HepG2 (cell line): ENCODE results near the gene SIAH2. TPM values are rescaled to one million over a fixed set of nuclear protein-coding genes. Genes with fewer than 3 reads are reported as not detected.

ENCODE experiments used
- ELF1 ChIP-seq: sonication (generic); formaldehyde crosslinking; IDR thresholded peaks from 2 replicates; pipeline ENCODE4 v1.4.0; 2020; ENCODE audit warnings: missing genetic modification reagents
- HBP1 ChIP-seq: IDR thresholded peaks from 2 replicates; pipeline ENCODE4 v1.6.1; 2016; ENCODE audit warnings: low read depth, control low read depth
- HOXA9 ChIP-seq: sonication (generic); formaldehyde crosslinking; IDR thresholded peaks from 2 replicates; pipeline ENCODE4 v1.8.1; 2022; ENCODE audit warnings: missing genetic modification reagents, mild to moderate bottlenecking, moderate library complexity, borderline replicate concordance
- MAZ ChIP-seq, 2 experiments: sonication (generic) in 1 of 2; formaldehyde crosslinking in 1 of 2; IDR thresholded peaks; 2 replicates each; pipeline versions ENCODE4 v1.5.0 to v1.6.1; 2012 to 2020; ENCODE audit warnings: low read depth in 2 of 2, mild to moderate bottlenecking in 2 of 2, borderline replicate concordance in 1 of 2, improper control_type of control experiment in 1 of 2, low read length in 1 of 2, missing genetic modification reagents in 1 of 2, moderate library complexity in 1 of 2
- MED8 ChIP-seq: sonication (generic); formaldehyde crosslinking; IDR thresholded peaks from 2 replicates; pipeline ENCODE4 v1.8.1; 2023; ENCODE audit warnings: mild to moderate bottlenecking, missing genetic modification reagents; ENCODE audit not compliant: insufficient replicate concordance
- MEIS1 ChIP-seq: sonication (generic); formaldehyde crosslinking; IDR thresholded peaks from 2 replicates; pipeline ENCODE4 v1.9.0; 2021; ENCODE audit warnings: mild to moderate bottlenecking, missing genetic modification reagents, moderate library complexity, borderline replicate concordance
- MYC ChIP-seq: sonication (generic); formaldehyde crosslinking; IDR thresholded peaks from 2 replicates; pipeline ENCODE4 v1.9.0; 2021; ENCODE audit warnings: missing genetic modification reagents, borderline replicate concordance
- NFATC3 ChIP-seq: sonication (generic); formaldehyde crosslinking; IDR thresholded peaks from 2 replicates; pipeline ENCODE4 v1.5.1; 2020; ENCODE audit warnings: mild to moderate bottlenecking, missing genetic modification reagents
- NR2C2 ChIP-seq: sonication (generic); formaldehyde crosslinking; IDR thresholded peaks from 2 replicates; pipeline ENCODE4 v1.4.0; 2020; ENCODE audit warnings: missing genetic modification reagents, mild to moderate bottlenecking, moderate library complexity, borderline replicate concordance
- SNAPC4 ChIP-seq: sonication (generic); formaldehyde crosslinking; IDR thresholded peaks from 2 replicates; pipeline ENCODE4 v1.4.0; 2020; ENCODE audit warnings: mild to moderate bottlenecking, missing genetic modification reagents
- TBX2 ChIP-seq: sonication (generic); formaldehyde crosslinking; IDR thresholded peaks from 2 replicates; pipeline ENCODE4 v1.5.0; 2020; ENCODE audit warnings: missing genetic modification reagents, mild to moderate bottlenecking, borderline replicate concordance
- ZBTB10 ChIP-seq: sonication (generic); formaldehyde crosslinking; IDR thresholded peaks from 2 replicates; pipeline ENCODE4 v1.4.0; 2020; ENCODE audit warnings: missing genetic modification reagents, borderline replicate concordance
- ZNF292 ChIP-seq: sonication (generic); formaldehyde crosslinking; IDR thresholded peaks from 2 replicates; pipeline ENCODE4 v1.8.1; 2022; ENCODE audit warnings: mild to moderate bottlenecking, low read depth, missing genetic modification reagents, borderline replicate concordance
- ZNF792 ChIP-seq: IDR thresholded peaks from 2 replicates; pipeline ENCODE4 v1.6.1; 2016
- ZXDC ChIP-seq: sonication (generic); formaldehyde crosslinking; IDR thresholded peaks from 2 replicates; pipeline ENCODE4 v1.5.0; 2020; ENCODE audit warnings: mild to moderate bottlenecking, missing genetic modification reagents
- polyA plus RNA-seq, 8 experiments: library from polyadenylated mRNA; depleted of rRNA in 3 of 8; stranded (reverse) in 7 of 8; unstranded in 1 of 8; fragments of >200 nt; fragmentation: Illumina TruSeq in 4 of 8; extraction: Trizol in 4 of 8; gene quantifications; 2 replicates each; pipeline versions ENCODE4 v1.2.1 to v1.2.3, GENCODE V29; 2011 to 2016; ENCODE audit warnings: low read depth in 4 of 8, missing spikeins in 1 of 8, mixed read lengths in 1 of 8; ENCODE audit not compliant: insufficient read depth in 1 of 8
- total RNA-seq, 5 experiments: library from RNA; depleted of rRNA; stranded (reverse); fragments of >200 nt; fragmentation: Illumina TruSeq; extraction: Trizol; gene quantifications; 2 replicates each; pipeline ENCODE4 v1.2.3, GENCODE V29; 2016; ENCODE audit warnings: low read depth in 1 of 5

Gene SIAH2
- total and polyA plus RNA-seq, 2 of the 13 experiments (the other 11 are each of a cell fraction or from before 2014, with no cell fraction given): 71.8 to 117 TPM

- TF ChIP-seq SNAPC4 (CRISPR knock-in tag) (no peak), ELF1 (CRISPR knock-in tag) (no peak), HBP1 (CRISPR knock-in tag) (no peak), ZBTB10 (no peak), MAZ (IDR thresholded peaks at IDR 0.05; ENCODE audit: borderline replicate concordance, low read depth, low read length) (peak; percentile 30; the same call in 1 of the 2 replicates), MAZ (CRISPR knock-in tag; IDR thresholded peaks at IDR 0.05; ENCODE audit: low read depth) (no peak), ZNF792 (CRISPR knock-in tag) (0 out of 2 replicates have a peak, but pooled peaks have one; percentile 33), MED8 (CRISPR knock-in tag) (no peak), NR2C2 (CRISPR knock-in tag) (peak; percentile 39; the same call in 1 of the 2 replicates), MYC (CRISPR knock-in tag) (peak; percentile 50; the same call in 1 of the 2 replicates), TBX2 (CRISPR knock-in tag) (peak; percentile 23; the same call in 1 of the 2 replicates), MEIS1 (CRISPR knock-in tag) (no peak), HOXA9 (no peak), NFATC3 (CRISPR knock-in tag) (no peak), ZXDC (CRISPR knock-in tag) (no peak), ZNF292 (CRISPR knock-in tag) (peak; percentile 14; the same call in 1 of the 2 replicates)
These were observed 59.1 kb downstream of the SIAH2 start, which contains the start of gene ERICH6 (continued) for GRCh38 chr3:150703756-150704344.
